Measurements from ENCODE around the gene PRSS2. TPM values are rescaled to one million over a fixed set of nuclear protein-coding genes. Genes with fewer than 3 reads are reported as not detected.

The PRSS2 gene
- total and polyA plus RNA-seq, 9 of the 15 experiments (the other 6 are each of a cell fraction or from before 2014, with no cell fraction given) = 1.3 to 23.9 (median 3.8) TPM

DNA sequence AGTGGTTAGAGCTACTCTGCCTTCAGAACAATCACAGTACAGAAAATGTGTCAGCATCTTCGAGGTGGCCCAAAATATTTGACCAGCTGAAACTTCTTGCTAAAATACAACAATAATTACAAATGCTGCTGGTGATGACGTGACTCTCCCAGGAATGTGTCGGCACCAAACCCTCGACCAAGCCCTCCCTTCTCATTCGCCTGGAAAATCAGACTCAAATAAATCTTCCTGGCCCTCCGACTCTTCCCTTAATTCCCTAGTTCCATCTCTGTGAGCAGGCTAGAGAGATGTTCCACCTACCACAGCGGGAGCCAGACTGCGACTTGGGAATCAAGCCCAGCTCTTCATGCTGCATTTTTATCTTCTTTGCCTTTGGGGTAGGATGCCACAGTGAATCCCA lies 4.1 kb downstream of the PRSS2 start (continued):
- TF ChIP-seq, protein P1, sequence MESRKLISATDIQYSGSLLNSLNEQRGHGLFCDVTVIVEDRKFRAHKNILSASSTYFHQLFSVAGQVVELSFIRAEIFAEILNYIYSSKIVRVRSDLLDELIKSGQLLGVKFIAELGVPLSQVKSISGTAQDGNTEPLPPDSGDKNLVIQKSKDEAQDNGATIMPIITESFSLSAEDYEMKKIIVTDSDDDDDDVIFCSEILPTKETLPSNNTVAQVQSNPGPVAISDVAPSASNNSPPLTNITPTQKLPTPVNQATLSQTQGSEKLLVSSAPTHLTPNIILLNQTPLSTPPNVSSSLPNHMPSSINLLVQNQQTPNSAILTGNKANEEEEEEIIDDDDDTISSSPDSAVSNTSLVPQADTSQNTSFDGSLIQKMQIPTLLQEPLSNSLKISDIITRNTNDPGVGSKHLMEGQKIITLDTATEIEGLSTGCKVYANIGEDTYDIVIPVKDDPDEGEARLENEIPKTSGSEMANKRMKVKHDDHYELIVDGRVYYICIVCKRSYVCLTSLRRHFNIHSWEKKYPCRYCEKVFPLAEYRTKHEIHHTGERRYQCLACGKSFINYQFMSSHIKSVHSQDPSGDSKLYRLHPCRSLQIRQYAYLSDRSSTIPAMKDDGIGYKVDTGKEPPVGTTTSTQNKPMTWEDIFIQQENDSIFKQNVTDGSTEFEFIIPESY (CRISPR knock-in tag; IDR thresholded peaks at IDR 0.05) = no peak
- TF ChIP-seq SREBF1 (IDR thresholded peaks at IDR 0.05; ENCODE audit: borderline replicate concordance, low read depth, low read length) = no peak
- no peak for TF ChIP-seq BRD9 (IDR thresholded peaks at IDR 0.05; ENCODE audit: low read depth, partially characterized antibody)
- TF ChIP-seq IRF9 (tag; IDR thresholded peaks at IDR 0.05) = no peak
- TF ChIP-seq NR2C1 (IDR thresholded peaks at IDR 0.05) = no peak
- no peak for TF ChIP-seq NR2C1 (tag; IDR thresholded peaks at IDR 0.05)
- no peak for TF ChIP-seq CBFA2T2 (conservative IDR thresholded peaks at IDR 0.05)
- TF ChIP-seq, protein P2, sequence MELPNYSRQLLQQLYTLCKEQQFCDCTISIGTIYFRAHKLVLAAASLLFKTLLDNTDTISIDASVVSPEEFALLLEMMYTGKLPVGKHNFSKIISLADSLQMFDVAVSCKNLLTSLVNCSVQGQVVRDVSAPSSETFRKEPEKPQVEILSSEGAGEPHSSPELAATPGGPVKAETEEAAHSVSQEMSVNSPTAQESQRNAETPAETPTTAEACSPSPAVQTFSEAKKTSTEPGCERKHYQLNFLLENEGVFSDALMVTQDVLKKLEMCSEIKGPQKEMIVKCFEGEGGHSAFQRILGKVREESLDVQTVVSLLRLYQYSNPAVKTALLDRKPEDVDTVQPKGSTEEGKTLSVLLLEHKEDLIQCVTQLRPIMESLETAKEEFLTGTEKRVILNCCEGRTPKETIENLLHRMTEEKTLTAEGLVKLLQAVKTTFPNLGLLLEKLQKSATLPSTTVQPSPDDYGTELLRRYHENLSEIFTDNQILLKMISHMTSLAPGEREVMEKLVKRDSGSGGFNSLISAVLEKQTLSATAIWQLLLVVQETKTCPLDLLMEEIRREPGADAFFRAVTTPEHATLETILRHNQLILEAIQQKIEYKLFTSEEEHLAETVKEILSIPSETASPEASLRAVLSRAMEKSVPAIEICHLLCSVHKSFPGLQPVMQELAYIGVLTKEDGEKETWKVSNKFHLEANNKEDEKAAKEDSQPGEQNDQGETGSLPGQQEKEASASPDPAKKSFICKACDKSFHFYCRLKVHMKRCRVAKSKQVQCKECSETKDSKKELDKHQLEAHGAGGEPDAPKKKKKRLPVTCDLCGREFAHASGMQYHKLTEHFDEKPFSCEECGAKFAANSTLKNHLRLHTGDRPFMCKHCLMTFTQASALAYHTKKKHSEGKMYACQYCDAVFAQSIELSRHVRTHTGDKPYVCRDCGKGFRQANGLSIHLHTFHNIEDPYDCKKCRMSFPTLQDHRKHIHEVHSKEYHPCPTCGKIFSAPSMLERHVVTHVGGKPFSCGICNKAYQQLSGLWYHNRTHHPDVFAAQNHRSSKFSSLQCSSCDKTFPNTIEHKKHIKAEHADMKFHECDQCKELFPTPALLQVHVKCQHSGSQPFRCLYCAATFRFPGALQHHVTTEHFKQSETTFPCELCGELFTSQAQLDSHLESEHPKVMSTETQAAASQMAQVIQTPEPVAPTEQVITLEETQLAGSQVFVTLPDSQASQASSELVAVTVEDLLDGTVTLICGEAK (IDR thresholded peaks at IDR 0.05) = no peak
- TF ChIP-seq, protein P2 (CRISPR knock-in tag; IDR thresholded peaks at IDR 0.05) = no peak
- no peak for TF ChIP-seq RBM14 (IDR thresholded peaks at IDR 0.05; ENCODE audit: borderline replicate concordance, insufficient read depth, low read depth, low read length)

Measured in K562 (cell line).